ENCODE data around the gene POTEM.
"Not testable (repeated sequence)": the region's sequence is repeated elsewhere in the genome, so short reads cannot be mapped to it uniquely, and the experiment has no call there.

POTEM gene

DNA sequence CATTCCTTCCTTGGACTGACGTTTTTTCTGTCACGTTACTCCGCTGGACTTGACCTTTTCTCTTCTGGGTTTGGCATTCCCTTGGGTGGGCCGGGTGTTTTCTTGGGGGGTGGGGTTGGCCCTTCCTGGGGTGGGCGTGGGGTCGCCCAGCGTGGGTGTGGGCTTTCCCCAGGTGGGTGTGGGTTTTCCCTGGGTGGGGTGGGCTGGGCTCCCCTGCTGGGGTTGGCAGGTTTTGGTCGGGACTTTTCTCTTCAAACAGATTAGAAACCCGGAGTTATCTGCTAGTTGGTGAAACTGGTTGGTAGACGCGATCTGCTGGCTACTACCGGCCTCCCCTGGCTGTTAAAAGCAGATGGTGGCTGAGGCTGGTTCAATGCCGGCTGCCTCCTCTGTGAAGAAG lies at the start of gene POTEM:
Gene POTEM (plus strand): TSS at position 301 of the 400 bp plus-strand sequence. CDS start 52 bp downstream, at position 353.
- H3K4me3 ChIP-seq (ENCODE audit: low read depth, low read length); H3K36me3 ChIP-seq (replicated peaks); H3K27me3 ChIP-seq (replicated peaks); DNase-seq; in situ Hi-C loops (cut with HindIII; ENCODE audit: low pct_ligation_motif_present, low sequenced_read_pairs); H3K27ac ChIP-seq: not testable (repeated sequence)

DNA sequence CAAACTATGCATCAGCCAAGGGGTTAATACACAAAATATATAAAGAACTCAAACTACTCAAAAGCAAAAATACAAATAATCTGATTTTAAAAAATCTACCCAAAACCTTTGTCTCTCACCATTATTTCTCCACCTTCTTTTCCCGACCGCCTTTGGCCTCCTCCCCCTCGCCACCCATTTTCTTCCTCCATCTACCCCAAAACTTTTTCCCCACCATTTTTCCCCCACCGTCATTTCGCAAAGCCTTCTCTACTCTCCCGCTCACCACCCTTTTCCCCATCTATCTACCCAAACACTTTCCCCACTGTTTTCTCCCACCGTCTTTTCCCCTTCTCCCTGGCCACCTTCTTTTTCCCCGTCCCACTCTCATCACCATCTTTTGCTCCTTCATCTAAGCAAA lies 48.9 kb upstream of the POTEM start:
- H3K27ac ChIP-seq; H3K4me3 ChIP-seq (ENCODE audit: low read depth, low read length); DNase-seq; in situ Hi-C loops (cut with HindIII; ENCODE audit: low pct_ligation_motif_present, low sequenced_read_pairs); H3K36me3 ChIP-seq (replicated peaks); H3K27me3 ChIP-seq (replicated peaks): not testable (repeated sequence)

DNA sequence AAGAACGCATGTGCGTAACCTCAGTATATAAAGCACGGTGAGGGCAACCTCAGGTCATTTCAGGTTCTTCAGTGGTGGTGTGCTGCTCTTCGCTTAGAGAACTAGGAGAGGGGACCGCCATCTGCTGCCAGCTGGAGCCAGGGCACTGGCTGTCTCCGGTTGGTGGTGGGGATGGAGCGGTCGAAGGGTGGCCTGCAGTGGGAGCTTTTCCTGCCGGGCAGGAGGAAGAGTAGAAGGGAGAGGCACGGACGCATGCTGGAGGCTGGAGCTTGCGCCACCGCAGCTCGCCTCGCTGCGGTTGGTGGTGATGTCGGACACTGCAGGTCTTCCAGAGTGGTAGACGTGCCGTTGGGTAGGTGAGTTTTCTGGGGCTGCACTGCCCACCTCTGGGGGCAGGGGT lies 47.2 kb upstream of the POTEM start:
- H3K4me3 ChIP-seq (ENCODE audit: low read depth, low read length); H3K27ac ChIP-seq; in situ Hi-C loops (cut with HindIII; ENCODE audit: low pct_ligation_motif_present, low sequenced_read_pairs); DNase-seq; H3K36me3 ChIP-seq (replicated peaks); H3K27me3 ChIP-seq (replicated peaks): not testable (repeated sequence)

DNA sequence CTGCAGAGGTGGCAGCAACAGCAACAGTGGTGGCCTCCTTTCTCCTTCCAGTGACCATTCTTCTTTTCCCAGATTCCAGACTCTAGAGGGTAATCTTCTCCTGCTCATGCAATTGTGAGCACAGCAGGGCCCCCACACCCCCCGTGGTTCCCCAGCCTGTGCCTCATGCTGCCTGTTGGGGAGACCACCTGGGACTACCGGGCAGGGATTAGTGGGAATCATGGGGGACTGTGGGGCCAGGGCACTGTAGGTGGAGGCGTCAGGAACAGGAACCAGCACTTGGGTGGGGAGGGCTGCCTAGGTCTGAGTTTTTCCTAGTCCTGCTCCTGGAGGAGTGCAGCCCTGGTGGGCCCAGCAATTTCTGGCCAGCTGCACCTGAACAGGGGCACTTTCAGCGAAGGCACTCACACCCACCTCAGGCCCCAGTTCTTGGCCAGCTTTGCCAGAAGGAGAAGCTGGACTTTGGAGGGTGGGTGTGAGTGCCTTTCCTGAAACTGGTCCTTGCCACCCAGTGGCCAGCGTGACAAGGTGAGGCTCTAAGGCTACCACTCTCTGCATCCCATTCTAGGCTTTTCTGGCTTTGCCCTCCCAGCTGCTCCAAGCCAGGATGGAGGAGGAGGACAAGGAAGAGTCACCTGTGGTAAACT lies 46.1 kb upstream of the POTEM start:
- H3K27me3 ChIP-seq (replicated peaks); in situ Hi-C loops (cut with HindIII; ENCODE audit: low pct_ligation_motif_present, low sequenced_read_pairs); H3K4me3 ChIP-seq (ENCODE audit: low read depth, low read length); H3K36me3 ChIP-seq (replicated peaks); H3K27ac ChIP-seq; DNase-seq: not testable (repeated sequence)

DNA sequence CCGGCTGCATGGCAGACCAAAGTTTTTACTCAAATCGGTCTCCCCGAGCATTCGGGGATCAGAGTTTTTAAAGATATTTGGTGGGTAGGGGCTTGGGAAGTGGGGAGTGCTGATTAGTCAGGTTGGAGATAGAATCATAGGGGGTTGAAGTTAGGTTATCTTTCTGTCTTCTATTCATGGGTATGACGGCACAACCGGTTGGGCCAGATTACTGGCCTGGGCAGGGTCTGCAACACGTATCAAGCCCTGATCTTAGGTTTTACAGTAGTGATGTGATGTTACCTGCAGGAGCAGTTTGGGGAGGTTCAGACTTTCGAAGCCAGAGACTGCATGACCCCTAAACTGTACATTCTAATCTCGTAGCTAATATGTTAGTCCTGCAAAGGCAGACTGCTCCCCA lies 30.4 kb upstream of the POTEM start:
- H3K36me3 ChIP-seq (replicated peaks); H3K27me3 ChIP-seq (replicated peaks); in situ Hi-C loops (cut with HindIII; ENCODE audit: low pct_ligation_motif_present, low sequenced_read_pairs); H3K27ac ChIP-seq; H3K4me3 ChIP-seq (ENCODE audit: low read depth, low read length); DNase-seq: not testable (repeated sequence)

DNA sequence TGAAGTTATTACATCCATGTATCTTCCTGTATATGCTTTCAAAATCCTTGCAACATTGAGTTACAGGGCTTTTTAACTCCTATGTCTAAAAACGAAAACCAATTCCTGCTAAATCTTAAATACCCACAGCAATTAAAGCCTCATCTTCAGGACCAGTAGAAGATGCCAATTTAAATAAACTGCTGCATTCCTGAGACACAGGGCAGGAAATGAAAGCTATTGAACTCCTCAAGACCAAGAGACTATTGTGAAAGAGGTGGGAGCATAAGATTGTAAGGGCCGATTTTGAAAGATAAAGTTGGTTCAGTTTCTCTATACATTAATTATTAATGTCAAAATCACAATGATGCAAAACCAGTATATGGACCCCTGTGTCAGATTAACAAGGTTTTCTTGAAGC lies 28.5 kb upstream of the POTEM start:
- DNase-seq; H3K27me3 ChIP-seq (replicated peaks); in situ Hi-C loops (cut with HindIII; ENCODE audit: low pct_ligation_motif_present, low sequenced_read_pairs); H3K27ac ChIP-seq; H3K4me3 ChIP-seq (ENCODE audit: low read depth, low read length); H3K36me3 ChIP-seq (replicated peaks): not testable (repeated sequence)

DNA sequence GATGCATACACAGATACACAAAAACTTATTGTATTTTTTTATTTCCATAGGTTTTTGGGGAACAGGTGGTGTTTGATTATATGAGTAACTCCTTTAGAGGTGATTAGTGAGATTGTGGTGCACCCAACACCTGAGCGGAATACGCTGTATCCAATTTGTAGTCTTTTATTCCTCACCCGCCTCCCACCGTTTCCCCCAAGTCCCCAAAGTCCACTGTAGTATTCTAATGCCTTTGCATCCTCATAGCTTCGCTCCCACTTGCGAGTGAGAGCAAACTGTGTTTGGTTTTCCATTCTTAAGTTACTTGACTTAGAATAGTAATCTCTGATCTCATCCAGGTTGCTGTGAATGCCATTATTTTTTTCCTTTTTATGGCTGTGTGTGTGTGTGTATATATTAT lies 17.3 kb upstream of the POTEM start:
- in situ Hi-C loops (cut with HindIII; ENCODE audit: low pct_ligation_motif_present, low sequenced_read_pairs); H3K27ac ChIP-seq; DNase-seq; H3K27me3 ChIP-seq (replicated peaks); H3K36me3 ChIP-seq (replicated peaks); H3K4me3 ChIP-seq (ENCODE audit: low read depth, low read length): not testable (repeated sequence)

DNA sequence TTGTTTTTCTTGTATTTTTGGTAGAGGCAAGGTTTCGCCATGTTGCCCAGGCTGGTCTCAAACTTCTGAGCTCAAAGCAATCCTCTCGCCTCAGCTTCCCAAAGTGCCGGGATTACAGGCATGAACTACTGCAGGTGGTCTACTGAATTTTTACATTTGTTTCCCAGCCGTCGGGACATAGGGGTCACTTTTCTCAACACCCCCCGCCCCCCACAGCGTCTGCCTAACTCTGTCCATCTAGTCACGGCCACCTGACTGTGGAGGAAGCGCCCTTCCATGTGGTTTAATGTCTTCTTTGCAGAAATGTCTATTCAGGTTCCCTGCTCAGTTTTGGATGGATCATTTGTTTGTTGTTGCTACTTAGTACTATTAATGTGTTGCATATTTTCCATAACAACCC lies 14.1 kb upstream of the POTEM start:
- H3K36me3 ChIP-seq (replicated peaks); H3K27me3 ChIP-seq (replicated peaks); H3K27ac ChIP-seq; DNase-seq; in situ Hi-C loops (cut with HindIII; ENCODE audit: low pct_ligation_motif_present, low sequenced_read_pairs); H3K4me3 ChIP-seq (ENCODE audit: low read depth, low read length): not testable (repeated sequence)

DNA sequence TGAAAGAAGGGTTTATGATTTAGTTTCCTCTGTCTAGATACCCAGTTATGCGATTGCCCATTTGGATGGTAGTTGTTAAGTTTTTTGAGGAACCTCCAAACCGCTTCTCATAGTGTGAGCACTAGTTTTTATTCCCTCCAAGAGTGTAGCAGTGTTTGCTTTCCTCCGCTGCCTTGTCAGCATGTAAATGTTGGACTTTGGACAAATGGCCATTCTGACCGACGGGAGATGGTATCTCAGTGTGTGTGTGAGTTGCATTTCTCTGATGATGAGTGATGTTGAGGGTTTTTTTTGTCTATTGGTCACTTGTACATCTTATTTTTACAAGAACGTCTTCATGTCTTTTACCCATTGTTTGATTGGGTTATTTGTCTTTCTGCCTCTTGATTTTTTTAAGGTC lies 11.4 kb upstream of the POTEM start:
- in situ Hi-C loops (cut with HindIII; ENCODE audit: low pct_ligation_motif_present, low sequenced_read_pairs); DNase-seq; H3K27me3 ChIP-seq (replicated peaks); H3K27ac ChIP-seq; H3K4me3 ChIP-seq (ENCODE audit: low read depth, low read length); H3K36me3 ChIP-seq (replicated peaks): not testable (repeated sequence)

DNA sequence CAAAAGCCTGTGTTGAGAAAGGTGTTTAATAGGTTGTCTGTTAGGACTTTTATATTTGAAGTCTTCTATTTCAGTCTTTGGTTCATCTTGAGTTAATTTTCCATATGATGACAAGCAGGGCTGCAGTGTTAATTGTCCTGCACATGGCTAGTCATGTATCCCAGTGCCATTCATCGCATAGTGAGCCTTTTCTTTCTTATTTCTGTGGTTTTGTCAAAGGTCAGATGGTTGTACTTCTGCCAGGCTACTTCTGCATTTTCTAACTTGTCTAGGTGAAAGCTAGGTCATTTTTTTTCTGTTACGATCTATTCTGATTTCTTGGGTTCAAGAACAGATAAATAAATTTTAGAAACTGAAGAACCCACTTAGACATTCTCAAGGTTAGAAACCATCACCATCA lies 5.7 kb upstream of the POTEM start:
- H3K27me3 ChIP-seq (replicated peaks); H3K27ac ChIP-seq; in situ Hi-C loops (cut with HindIII; ENCODE audit: low pct_ligation_motif_present, low sequenced_read_pairs); DNase-seq; H3K4me3 ChIP-seq (ENCODE audit: low read depth, low read length); H3K36me3 ChIP-seq (replicated peaks): not testable (repeated sequence)

DNA sequence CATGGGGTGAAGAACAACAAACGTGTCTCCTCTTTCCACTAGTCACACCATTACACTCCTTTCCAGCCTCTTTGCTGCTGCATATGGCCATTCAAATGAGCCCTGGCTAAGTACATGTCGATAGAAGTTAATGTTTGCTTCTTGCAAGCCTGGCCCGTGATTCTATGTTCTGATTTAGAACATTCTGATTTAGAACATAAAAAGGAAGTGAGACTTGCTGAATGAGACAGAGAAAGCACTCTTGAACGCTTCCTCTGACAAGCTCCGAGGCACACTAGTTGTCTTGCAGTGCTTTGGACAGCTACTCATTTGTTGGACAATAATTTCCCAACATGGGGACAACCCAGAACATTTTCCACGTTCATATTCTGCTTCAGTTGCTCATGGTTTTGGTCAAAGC lies 5.1 kb upstream of the POTEM start:
- H3K4me3 ChIP-seq (ENCODE audit: low read depth, low read length) = not testable (repeated sequence)

DNA sequence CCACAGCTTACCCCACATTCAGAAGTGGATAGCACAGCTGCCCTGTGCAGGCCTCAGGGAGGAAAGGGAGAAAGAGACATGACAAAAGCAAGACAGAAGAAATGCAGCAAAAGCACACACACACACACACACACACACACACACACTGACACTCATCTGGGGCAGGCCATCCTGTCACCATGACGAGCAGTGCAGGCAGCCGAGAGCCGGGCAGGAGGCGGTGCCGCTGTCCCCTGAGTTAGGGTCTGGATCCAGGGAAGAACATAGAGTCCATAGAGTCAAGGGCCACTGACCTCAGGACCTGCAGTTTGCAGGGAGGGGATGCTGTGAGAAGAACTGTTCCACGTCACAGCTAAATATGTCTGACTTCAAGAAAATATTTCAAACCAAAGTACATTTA lies 4.0 kb upstream of the POTEM start:
- H3K4me3 ChIP-seq (ENCODE audit: low read depth, low read length); DNase-seq; in situ Hi-C loops (cut with HindIII; ENCODE audit: low pct_ligation_motif_present, low sequenced_read_pairs); H3K36me3 ChIP-seq (replicated peaks); H3K27ac ChIP-seq; H3K27me3 ChIP-seq (replicated peaks): not testable (repeated sequence)

More for the DNA sequence above, 5.1 kb upstream of the POTEM start:
- in situ Hi-C loops (cut with HindIII; ENCODE audit: low pct_ligation_motif_present, low sequenced_read_pairs); DNase-seq; H3K27me3 ChIP-seq (replicated peaks); H3K36me3 ChIP-seq (replicated peaks); H3K27ac ChIP-seq: not testable (repeated sequence)

DNA sequence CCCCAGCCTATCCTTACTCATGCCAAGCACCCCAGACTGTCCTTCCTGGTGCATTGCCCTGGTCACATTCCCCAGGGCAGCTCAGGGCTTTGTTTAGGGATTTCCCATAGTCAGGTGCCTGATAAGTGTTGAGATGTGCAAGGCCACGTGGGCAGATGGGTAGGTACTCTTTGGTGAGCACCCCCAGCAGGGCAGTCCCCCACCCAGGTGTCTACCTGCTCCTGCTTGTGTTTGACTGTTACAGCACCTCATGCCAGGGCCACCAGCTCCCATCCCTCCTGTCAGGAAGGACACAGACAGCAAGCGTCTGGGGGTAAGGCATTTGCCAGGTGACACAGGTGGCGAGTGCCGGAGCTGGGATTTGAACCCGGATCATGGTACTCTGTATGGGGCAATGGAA lies 2.4 kb upstream of the POTEM start:
- not testable (repeated sequence) for DNase-seq

DNA sequence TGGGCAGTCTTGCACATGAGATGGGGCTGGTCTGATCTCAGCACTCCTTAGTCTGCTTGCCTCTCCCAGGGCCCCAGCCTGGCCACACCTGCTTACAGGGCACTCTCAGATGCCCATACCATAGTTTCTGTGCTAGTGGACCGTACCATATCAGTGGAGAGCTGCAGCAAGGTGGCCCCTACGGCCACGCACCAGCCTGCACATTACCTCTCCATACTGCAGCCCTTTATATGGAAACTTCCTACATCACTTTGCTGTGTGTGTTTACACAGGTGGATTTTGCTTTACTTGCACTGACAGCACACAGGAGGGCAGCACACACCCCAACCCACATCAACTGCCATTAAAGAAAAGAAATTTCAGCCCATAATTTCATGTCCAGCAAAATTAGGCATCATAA lies 35.3 kb downstream of the POTEM start:
- in situ Hi-C loops (cut with HindIII; ENCODE audit: low pct_ligation_motif_present, low sequenced_read_pairs); H3K27me3 ChIP-seq (replicated peaks); H3K36me3 ChIP-seq (replicated peaks); H3K27ac ChIP-seq; DNase-seq; H3K4me3 ChIP-seq (ENCODE audit: low read depth, low read length): not testable (repeated sequence)

More for the DNA sequence above, 2.4 kb upstream of the POTEM start:
- H3K27ac ChIP-seq; H3K4me3 ChIP-seq (ENCODE audit: low read depth, low read length); in situ Hi-C loops (cut with HindIII; ENCODE audit: low pct_ligation_motif_present, low sequenced_read_pairs); H3K27me3 ChIP-seq (replicated peaks); H3K36me3 ChIP-seq (replicated peaks): not testable (repeated sequence)

DNA sequence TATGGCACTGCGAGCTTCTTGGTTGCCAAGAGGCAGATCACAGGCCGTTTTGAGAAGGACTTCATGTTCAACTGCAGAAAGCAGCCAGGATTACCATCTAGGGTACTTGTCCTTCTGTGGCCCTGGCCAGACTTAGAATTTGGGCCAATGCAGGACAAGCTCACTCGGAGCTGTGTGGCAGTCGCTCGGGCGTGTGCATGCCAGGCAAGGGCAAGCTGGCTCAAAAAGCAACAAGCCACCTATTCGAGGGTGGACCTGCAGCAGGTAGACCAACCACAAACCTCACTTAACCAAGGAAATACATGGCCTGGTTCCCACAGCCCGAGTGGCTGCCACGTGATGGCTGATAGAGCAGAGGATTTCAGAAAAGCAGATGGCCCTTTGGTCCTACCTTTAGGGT lies 39.3 kb downstream of the POTEM start:
- H3K27me3 ChIP-seq (replicated peaks); DNase-seq; H3K36me3 ChIP-seq (replicated peaks); in situ Hi-C loops (cut with HindIII; ENCODE audit: low pct_ligation_motif_present, low sequenced_read_pairs); H3K4me3 ChIP-seq (ENCODE audit: low read depth, low read length); H3K27ac ChIP-seq: not testable (repeated sequence)
